SK-N-DZ (cell line): ENCODE results near the gene HOXD1.

ENCODE experiments used
- DNase-seq: peaks from one replicate; pipeline ENCODE4 v3.0.0-alpha.2; 2015; ENCODE audit warnings: low spot score
- small RNA-seq, 2 experiments: library from RNA; depleted of rRNA; stranded (forward); fragments of <200 nt; gene quantifications; one replicate each; pipeline ENCODE3, GENCODE V24; 2014

Gene HOXD1

GRCh38 chr2:176240301-176240700 lies 51.8 kb downstream of the HOXD1 start:
- no peak for DNase-seq

Small RNA genes within 50 kb of the gene (small RNA-seq; reads per million reads assigned to genes)
- gene MIR10B: 979 to 13,056 reads per million in 2 experiments
